CD4-positive, alpha-beta T cell treated with Interleukin-2 at 100 ng/mL for 4 hours (primary cell): ENCODE results near the gene HOXB5.

Experiments
- DNase-seq: peaks from one replicate; pipeline ENCODE4 v3.0.0-alpha.2; 2020; ENCODE audit warnings: low spot score

The HOXB5 gene

GRCh38 chr17:48601539-48602425 lies 8.2 kb upstream of the HOXB5 start:
- DNase-seq = no peak

- DNase-seq = no peak
Observed at GRCh38 chr17:48601207-48601538, 7.6 kb upstream of the HOXB5 start.

- no peak for DNase-seq
Observed at GRCh38 chr17:48600244-48601098, 6.9 kb upstream of the HOXB5 start.

GRCh38 chr17:48599354-48599753 lies 5.8 kb upstream of the HOXB5 start:
- DNase-seq = no peak

GRCh38 chr17:48598736-48599135 lies 5.2 kb upstream of the HOXB5 start:
- DNase-seq = no peak

- peak; percentile 45 for DNase-seq
Observed at GRCh38 chr17:48597778-48598631, 4.4 kb upstream of the HOXB5 start.

- DNase-seq = no peak
Observed at GRCh38 chr17:48597528-48597777, 3.9 kb upstream of the HOXB5 start.

- no peak for DNase-seq
Observed at GRCh38 chr17:48596735-48597527, 3.4 kb upstream of the HOXB5 start.

GRCh38 chr17:48596000-48596734 lies 2.6 kb upstream of the HOXB5 start:
- peak; percentile 31 for DNase-seq

- DNase-seq = no peak
Observed at GRCh38 chr17:48595278-48595999, 1.9 kb upstream of the HOXB5 start.

- no peak for DNase-seq
Observed at GRCh38 chr17:48594538-48595277, 1.1 kb upstream of the HOXB5 start.

GRCh38 chr17:48593840-48594537 lies 410 bp upstream of the HOXB5 start:
- peak; percentile 80 for DNase-seq

GRCh38 chr17:48592577-48592976 lies 1.0 kb downstream of the HOXB5 start:
- DNase-seq = no peak

- no peak for DNase-seq
Observed at GRCh38 chr17:48592057-48592514, 1.5 kb downstream of the HOXB5 start.

GRCh38 chr17:48591255-48592056 lies 2.1 kb downstream of the HOXB5 start:
- DNase-seq = no peak

GRCh38 chr17:48590607-48591161 lies 2.9 kb downstream of the HOXB5 start:
- no peak for DNase-seq

- DNase-seq = no peak
Observed at GRCh38 chr17:48589831-48590606, 3.6 kb downstream of the HOXB5 start, which contains the start of gene HOXB3. HOXB3 (minus strand) TSS chr17:48590241; CDS start chr17:48552474, 37,767 bp downstream.
